ENCODE data around the gene PKIG. TPM values are rescaled to one million over a fixed set of nuclear protein-coding genes. Genes with fewer than 3 reads are reported as not detected.

The PKIG gene
- total RNA-seq, 4 donors from 2014 or later: 17.2 to 40.8 (median 32.0) TPM

GRCh38 chr20:44615169-44615791 is 32.9 kb downstream of the PKIG start:
- Histone ChIP-seq H3K4me3 (no peak overlapping the region), H3K27me3 (no peaks in the 10 kb centered on the region), H3K27ac (peak overlapping the region; percentile 25), H3K9me3 (no peaks in the 10 kb centered on the region), H3K4me1 (peaks cover 40% of the 10 kb centered on the region), H3K36me3 (peaks cover 38% of the 10 kb centered on the region)
- DNase-seq (ENCODE audit: low spot score in 2 of 2): no peak
- TF ChIP-seq CTCF (IDR thresholded peaks at IDR 0.05) (no peak), EP300 (IDR thresholded peaks at IDR 0.05) (no peak), POLR2A (IDR thresholded peaks at IDR 0.05) (no peak), POLR2AphosphoS5 (IDR thresholded peaks at IDR 0.05) (no peak)
- 64% methylated on average over 5 of the region's 10 CpGs for WGBS

GRCh38 chr20:44615876-44616603 is 33.7 kb downstream of the PKIG start:
- Histone ChIP-seq H3K4me3 (no peak overlapping the region), H3K27me3 (no peaks in the 10 kb centered on the region), H3K36me3 (peaks cover 45% of the 10 kb centered on the region), H3K4me1 (peaks cover 32% of the 10 kb centered on the region), H3K9me3 (no peaks in the 10 kb centered on the region), H3K27ac (peak overlapping the region; percentile 25)
- TF ChIP-seq POLR2AphosphoS5 (IDR thresholded peaks at IDR 0.05) (no peak), POLR2A (IDR thresholded peaks at IDR 0.05) (no peak), CTCF (IDR thresholded peaks at IDR 0.05) (no peak), EP300 (IDR thresholded peaks at IDR 0.05) (no peak)
- 84% methylated on average over 14 of the region's 14 CpGs for WGBS
- DNase-seq (ENCODE audit: low spot score in 2 of 2): no peak

GRCh38 chr20:44616604-44616964 is 34.2 kb downstream of the PKIG start:
- Histone ChIP-seq H3K27ac (peak overlapping the region; percentile 25), H3K4me1 (peaks cover 32% of the 10 kb centered on the region), H3K36me3 (peaks cover 48% of the 10 kb centered on the region), H3K27me3 (no peaks in the 10 kb centered on the region), H3K4me3 (no peak overlapping the region), H3K9me3 (no peaks in the 10 kb centered on the region)
- peak in 1 of 2 donors; percentile 59 for DNase-seq (ENCODE audit: low spot score in 2 of 2)
- TF ChIP-seq CTCF (IDR thresholded peaks at IDR 0.05) (no peak), EP300 (IDR thresholded peaks at IDR 0.05) (no peak), POLR2AphosphoS5 (IDR thresholded peaks at IDR 0.05) (no peak)
- 46% methylated on average over 12 of the region's 14 CpGs for WGBS

GRCh38 chr20:44618318-44618731 is 35.9 kb downstream of the PKIG start:
- H3K36me3 ChIP-seq: peaks cover 62% of the 10 kb centered on the region
- TF ChIP-seq POLR2AphosphoS5 (IDR thresholded peaks at IDR 0.05) (no peak), POLR2A (IDR thresholded peaks at IDR 0.05) (no peak), CTCF (IDR thresholded peaks at IDR 0.05) (no peak), EP300 (IDR thresholded peaks at IDR 0.05) (no peak)
- no peaks in the 10 kb centered on the region for H3K9me3 ChIP-seq
- WGBS: 43% methylated on average over 13 of the region's 14 CpGs
- DNase-seq (ENCODE audit: low spot score in 2 of 2): peak in 1 of 2 donors; percentile 58
- peaks cover 32% of the 10 kb centered on the region for H3K4me1 ChIP-seq
- no peak overlapping the region for H3K4me3 ChIP-seq
- no peaks in the 10 kb centered on the region for H3K27me3 ChIP-seq
- H3K27ac ChIP-seq: no peak overlapping the region

- no peak for DNase-seq (ENCODE audit: low spot score in 2 of 2)
- 99% methylated on average over 7 of the region's 7 CpGs for WGBS
- H3K4me3 ChIP-seq: no peak overlapping the region
- no peak overlapping the region for H3K27ac ChIP-seq
- no peaks in the 10 kb centered on the region for H3K9me3 ChIP-seq
- no peak for TF ChIP-seq POLR2AphosphoS5 (IDR thresholded peaks at IDR 0.05)
- no peak for TF ChIP-seq EP300 (IDR thresholded peaks at IDR 0.05)
- no peak for TF ChIP-seq CTCF (IDR thresholded peaks at IDR 0.05)
- TF ChIP-seq POLR2A (IDR thresholded peaks at IDR 0.05): no peak
- H3K4me1 ChIP-seq: peaks cover 32% of the 10 kb centered on the region
- no peaks in the 10 kb centered on the region for H3K27me3 ChIP-seq
- H3K36me3 ChIP-seq: peaks cover 64% of the 10 kb centered on the region
These were observed 36.9 kb downstream of the PKIG start for GRCh38 chr20:44619294-44619693.

All from suprapubic skin (tissue), 4 donors.